ENCODE results near the gene ATG14. TPM values are rescaled to one million over a fixed set of nuclear protein-coding genes. Genes with fewer than 3 reads are reported as not detected.

The ATG14 gene
- total and polyA plus RNA-seq, 2 donors from 2014 or later: 5.2 to 13.3 TPM

DNA sequence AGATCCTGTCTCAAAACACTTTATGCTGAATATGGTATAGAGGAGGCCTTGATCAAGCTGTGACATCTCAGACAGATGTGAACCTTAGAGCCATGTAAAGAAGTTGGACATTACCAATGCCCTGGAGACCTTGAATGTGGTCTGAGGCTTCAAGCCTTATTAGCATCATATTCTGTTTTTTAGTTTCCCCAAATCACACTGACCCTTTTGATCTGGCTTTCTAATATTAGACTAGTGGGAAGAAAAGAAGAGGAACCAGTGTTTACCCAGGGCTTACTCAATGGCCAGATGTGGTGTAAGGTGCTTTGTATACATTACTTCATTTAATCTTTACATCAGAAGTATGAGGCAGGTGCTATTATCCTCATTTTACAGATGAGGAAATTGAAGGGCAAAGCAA is 39.4 kb upstream of the ATG14 start:
- Histone ChIP-seq H3K27ac (ENCODE audit: low read depth in 2 of 2, low read length in 2 of 2) (no peak overlapping the region), H3K27me3 (ENCODE audit: control insufficient read depth, insufficient read depth, low read length) (no peaks in the 10 kb centered on the region), H3K9me3 (ENCODE audit: control insufficient read depth in 2 of 3, insufficient read depth in 1 of 3, low read length in 3 of 3) (no peaks in the 10 kb centered on the region), H3K36me3 (ENCODE audit: control insufficient read depth in 2 of 3, insufficient read depth in 3 of 3, low read length in 3 of 3) (no peaks in the 10 kb centered on the region), H3K4me1 (ENCODE audit: control insufficient read depth in 2 of 3, insufficient read depth in 2 of 3, low read depth in 1 of 3, low read length in 3 of 3) (peaks cover 0 to 6% (median 3%) of the 10 kb centered on the region in 3 donors), H3K9ac (ENCODE audit: low read length in 3 of 3) (no peak overlapping the region), H3K4me3 (ENCODE audit: low read length in 3 of 3) (no peak overlapping the region)
- TF ChIP-seq, protein P1, sequence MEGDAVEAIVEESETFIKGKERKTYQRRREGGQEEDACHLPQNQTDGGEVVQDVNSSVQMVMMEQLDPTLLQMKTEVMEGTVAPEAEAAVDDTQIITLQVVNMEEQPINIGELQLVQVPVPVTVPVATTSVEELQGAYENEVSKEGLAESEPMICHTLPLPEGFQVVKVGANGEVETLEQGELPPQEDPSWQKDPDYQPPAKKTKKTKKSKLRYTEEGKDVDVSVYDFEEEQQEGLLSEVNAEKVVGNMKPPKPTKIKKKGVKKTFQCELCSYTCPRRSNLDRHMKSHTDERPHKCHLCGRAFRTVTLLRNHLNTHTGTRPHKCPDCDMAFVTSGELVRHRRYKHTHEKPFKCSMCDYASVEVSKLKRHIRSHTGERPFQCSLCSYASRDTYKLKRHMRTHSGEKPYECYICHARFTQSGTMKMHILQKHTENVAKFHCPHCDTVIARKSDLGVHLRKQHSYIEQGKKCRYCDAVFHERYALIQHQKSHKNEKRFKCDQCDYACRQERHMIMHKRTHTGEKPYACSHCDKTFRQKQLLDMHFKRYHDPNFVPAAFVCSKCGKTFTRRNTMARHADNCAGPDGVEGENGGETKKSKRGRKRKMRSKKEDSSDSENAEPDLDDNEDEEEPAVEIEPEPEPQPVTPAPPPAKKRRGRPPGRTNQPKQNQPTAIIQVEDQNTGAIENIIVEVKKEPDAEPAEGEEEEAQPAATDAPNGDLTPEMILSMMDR (IDR thresholded peaks at IDR 0.05; ENCODE audit: borderline replicate concordance, extremely low read depth, insufficient read depth): no peak
- intact Hi-C loops (cut with DNase I): no loop called here
- FAIRE-seq: no peak
- no peak for DNase-seq

DNA sequence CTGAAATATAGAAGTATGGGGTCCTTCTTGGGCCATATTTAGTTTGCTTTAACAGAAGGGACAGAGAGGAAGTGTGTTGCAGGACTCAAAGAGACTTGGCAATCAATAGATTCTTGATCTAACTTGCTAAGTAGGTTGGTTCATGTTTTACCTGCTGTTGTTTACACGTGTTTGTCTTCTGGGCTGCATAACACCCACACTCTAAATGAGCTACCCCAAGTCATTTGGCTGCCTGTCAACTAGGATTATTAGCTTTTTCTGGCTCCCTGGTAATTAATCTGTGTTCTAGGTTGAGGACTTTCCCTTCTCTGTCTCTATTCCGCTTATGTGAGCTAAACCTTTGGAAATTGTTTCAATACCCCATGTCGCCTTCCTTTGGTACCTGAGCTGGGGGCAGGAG is 38.9 kb upstream of the ATG14 start:
- no peak overlapping the region for H3K9ac ChIP-seq (ENCODE audit: low read length in 3 of 3)
- no peak for FAIRE-seq
- intact Hi-C loops (cut with DNase I): no loop called here
- no peaks in the 10 kb centered on the region for H3K9me3 ChIP-seq (ENCODE audit: control insufficient read depth in 2 of 3, insufficient read depth in 1 of 3, low read length in 3 of 3)
- DNase-seq: no peak
- no peak overlapping the region for H3K4me3 ChIP-seq (ENCODE audit: low read length in 3 of 3)
- TF ChIP-seq, protein P1 (IDR thresholded peaks at IDR 0.05; ENCODE audit: borderline replicate concordance, extremely low read depth, insufficient read depth): no peak
- H3K4me1 ChIP-seq (ENCODE audit: control insufficient read depth in 2 of 3, insufficient read depth in 2 of 3, low read depth in 1 of 3, low read length in 3 of 3): peaks cover 0 to 6% (median 3%) of the 10 kb centered on the region in 3 donors
- no peaks in the 10 kb centered on the region for H3K36me3 ChIP-seq (ENCODE audit: control insufficient read depth in 2 of 3, insufficient read depth in 3 of 3, low read length in 3 of 3)
- H3K27ac ChIP-seq (ENCODE audit: low read depth in 2 of 2, low read length in 2 of 2): no peak overlapping the region
- no peaks in the 10 kb centered on the region for H3K27me3 ChIP-seq (ENCODE audit: control insufficient read depth, insufficient read depth, low read length)

DNA sequence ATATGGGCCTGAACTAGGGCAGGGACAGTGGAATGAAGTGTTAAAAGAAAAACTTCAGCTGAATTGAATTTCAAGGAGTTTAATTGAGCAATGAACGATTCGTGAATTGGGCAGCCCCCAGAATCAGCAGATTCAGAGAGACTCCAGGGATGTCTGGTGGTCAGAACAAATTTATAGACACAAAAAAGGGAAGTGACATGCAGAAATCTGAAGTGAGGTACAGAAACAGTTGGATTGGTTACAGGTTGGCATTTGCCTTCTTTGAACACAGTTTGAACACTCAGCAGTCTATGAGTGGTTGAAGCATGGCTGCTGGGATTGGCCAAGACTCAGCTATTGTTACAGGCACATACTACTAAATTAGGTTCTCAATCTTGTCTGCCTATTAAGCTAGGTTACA is 38.5 kb upstream of the ATG14 start:
- TF ChIP-seq, protein P1 (IDR thresholded peaks at IDR 0.05; ENCODE audit: borderline replicate concordance, extremely low read depth, insufficient read depth): no peak
- Histone ChIP-seq H3K9me3 (ENCODE audit: control insufficient read depth in 2 of 3, insufficient read depth in 1 of 3, low read length in 3 of 3) (no peaks in the 10 kb centered on the region), H3K9ac (ENCODE audit: low read length in 3 of 3) (no peak overlapping the region), H3K27ac (ENCODE audit: low read depth in 2 of 2, low read length in 2 of 2) (no peak overlapping the region), H3K27me3 (ENCODE audit: control insufficient read depth, insufficient read depth, low read length) (no peaks in the 10 kb centered on the region), H3K4me1 (ENCODE audit: control insufficient read depth in 2 of 3, insufficient read depth in 2 of 3, low read depth in 1 of 3, low read length in 3 of 3) (peaks cover 0 to 6% (median 3%) of the 10 kb centered on the region in 3 donors), H3K4me3 (ENCODE audit: low read length in 3 of 3) (no peak overlapping the region), H3K36me3 (ENCODE audit: control insufficient read depth in 2 of 3, insufficient read depth in 3 of 3, low read length in 3 of 3) (no peaks in the 10 kb centered on the region)
- intact Hi-C loops (cut with DNase I): no loop called here
- no peak for FAIRE-seq
- no peak for DNase-seq

DNA sequence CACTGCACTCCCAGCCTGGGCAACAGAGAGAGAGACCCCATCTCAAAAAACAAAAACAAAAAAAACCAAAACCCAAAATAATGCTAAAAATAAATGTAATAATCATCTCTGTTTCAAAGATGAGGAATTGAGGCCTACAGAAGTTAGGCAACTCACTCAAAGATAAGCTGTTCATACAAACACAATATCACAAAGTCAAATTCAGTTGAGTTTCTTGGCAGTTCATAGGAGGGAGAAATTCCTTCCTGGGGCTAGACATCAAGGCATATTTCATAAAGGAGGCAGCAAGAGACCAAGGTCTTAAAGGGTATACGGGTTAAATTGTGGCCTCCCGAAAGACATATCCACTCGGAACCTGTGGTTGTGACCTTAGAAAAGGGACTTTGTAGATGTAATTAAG is 37.5 kb upstream of the ATG14 start:
- Histone ChIP-seq H3K9ac (ENCODE audit: low read length in 3 of 3) (no peak overlapping the region), H3K36me3 (ENCODE audit: control insufficient read depth in 2 of 3, insufficient read depth in 3 of 3, low read length in 3 of 3) (no peaks in the 10 kb centered on the region), H3K4me1 (ENCODE audit: control insufficient read depth in 2 of 3, insufficient read depth in 2 of 3, low read depth in 1 of 3, low read length in 3 of 3) (peaks cover 0 to 3% (median 1%) of the 10 kb centered on the region in 3 donors), H3K9me3 (ENCODE audit: control insufficient read depth in 2 of 3, insufficient read depth in 1 of 3, low read length in 3 of 3) (no peaks in the 10 kb centered on the region), H3K27ac (ENCODE audit: low read depth in 2 of 2, low read length in 2 of 2) (no peak overlapping the region), H3K4me3 (ENCODE audit: low read length in 3 of 3) (no peak overlapping the region), H3K27me3 (ENCODE audit: control insufficient read depth, insufficient read depth, low read length) (no peaks in the 10 kb centered on the region)
- TF ChIP-seq, protein P1 (IDR thresholded peaks at IDR 0.05; ENCODE audit: borderline replicate concordance, extremely low read depth, insufficient read depth): no peak
- DNase-seq (no peak), FAIRE-seq (no peak)
- intact Hi-C loops (cut with DNase I): no loop called here

All from kidney (tissue), 14 donors.